HG03520 (cell line): Measurements from ENCODE around the gene PARD3B.

ENCODE experiments used
- ATAC-seq: cut with Tn5 transposase; IDR thresholded peaks from one replicate; pipeline ENCODE4 v1.9.1; 2021; ENCODE audit warnings: mild to moderate bottlenecking, moderate library complexity; ENCODE audit not compliant: unreplicated experiment

Gene PARD3B

GRCh38 chr2:204982303-204982702 lies 437.0 kb downstream of the PARD3B start:
- ATAC-seq = no peak

DNA sequence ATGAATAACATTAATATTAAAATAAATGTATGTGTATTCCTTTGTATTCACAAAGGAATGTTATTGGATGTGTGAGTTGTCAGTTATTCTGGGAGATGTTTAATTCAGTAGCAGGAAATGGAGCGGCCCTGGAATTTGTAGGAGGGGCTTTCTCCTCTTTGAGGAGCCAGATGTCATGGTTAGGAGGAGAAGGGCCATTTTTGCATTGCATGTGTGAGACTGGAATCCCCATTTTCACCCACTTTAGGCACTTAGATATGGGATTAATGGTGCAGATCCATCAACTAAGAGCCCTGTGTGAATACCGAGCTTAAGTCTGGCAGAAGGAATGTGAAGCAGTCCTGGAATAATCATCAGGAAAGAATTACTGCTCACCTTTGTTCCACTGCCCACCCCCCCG lies 439.2 kb downstream of the PARD3B start:
- no peak for ATAC-seq

- no peak for ATAC-seq
Measured at GRCh38 chr2:204986641-204987040, 441.4 kb downstream of the PARD3B start.

GRCh38 chr2:204988836-204989235 lies 443.6 kb downstream of the PARD3B start:
- ATAC-seq = no peak

DNA sequence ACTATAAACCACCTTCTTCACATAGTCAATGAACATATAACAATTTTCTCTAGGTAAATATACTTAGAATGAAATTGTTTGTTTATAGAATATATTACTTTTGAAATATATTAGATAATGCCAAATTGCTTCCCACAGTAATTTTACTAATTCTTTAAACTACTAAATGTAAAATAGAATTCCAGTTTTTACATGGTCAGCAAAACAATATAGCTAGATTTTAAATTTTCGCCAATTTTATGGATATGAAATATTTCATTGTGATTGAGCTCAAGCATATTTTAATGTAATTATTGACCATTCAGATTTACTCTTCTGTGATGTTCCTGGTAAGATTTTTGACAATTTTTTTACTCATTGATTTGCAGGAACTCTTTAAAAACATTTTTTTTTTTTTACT lies 444.6 kb downstream of the PARD3B start:
- ATAC-seq = no peak

DNA sequence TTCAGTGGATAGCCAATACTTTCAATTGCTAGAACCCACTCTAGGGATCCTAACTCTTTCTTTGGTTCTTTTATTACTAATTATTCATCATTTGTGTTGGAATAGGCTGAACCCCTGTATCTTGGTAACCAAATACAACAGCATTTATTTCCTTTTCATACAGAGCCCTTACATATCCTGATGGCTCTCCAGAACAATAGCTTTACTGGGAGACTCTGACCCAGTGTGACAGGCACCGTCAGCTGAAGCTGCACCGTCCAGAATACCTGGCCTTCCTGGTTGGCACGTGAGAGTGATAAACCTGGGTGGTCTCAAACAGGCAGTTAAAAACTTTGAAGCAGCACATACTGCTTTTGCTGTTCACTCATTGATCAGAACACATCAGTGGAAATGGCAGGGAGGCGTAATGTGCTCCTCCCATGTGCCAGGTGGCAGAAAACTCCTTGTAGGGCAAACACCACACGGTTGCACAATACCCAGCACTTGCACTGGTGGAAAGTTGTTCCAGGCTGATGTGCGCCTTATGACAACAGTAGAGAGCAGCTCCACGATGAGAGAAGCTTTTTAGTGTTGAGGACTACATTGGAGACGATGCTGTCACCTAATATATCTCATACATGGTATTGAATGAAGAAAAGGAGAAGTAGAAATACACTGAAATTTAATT lies 456.2 kb downstream of the PARD3B start:
- ATAC-seq = no peak

- ATAC-seq = no peak
Measured at GRCh38 chr2:205002390-205002789, 457.1 kb downstream of the PARD3B start.

- no peak for ATAC-seq
Measured at GRCh38 chr2:205003288-205003687, 458.0 kb downstream of the PARD3B start.

GRCh38 chr2:205010196-205010595 lies 464.9 kb downstream of the PARD3B start:
- no peak for ATAC-seq

GRCh38 chr2:205011031-205011430 lies 465.8 kb downstream of the PARD3B start:
- no peak for ATAC-seq

- no peak for ATAC-seq
Measured at GRCh38 chr2:205012961-205013360, 467.7 kb downstream of the PARD3B start.

DNA sequence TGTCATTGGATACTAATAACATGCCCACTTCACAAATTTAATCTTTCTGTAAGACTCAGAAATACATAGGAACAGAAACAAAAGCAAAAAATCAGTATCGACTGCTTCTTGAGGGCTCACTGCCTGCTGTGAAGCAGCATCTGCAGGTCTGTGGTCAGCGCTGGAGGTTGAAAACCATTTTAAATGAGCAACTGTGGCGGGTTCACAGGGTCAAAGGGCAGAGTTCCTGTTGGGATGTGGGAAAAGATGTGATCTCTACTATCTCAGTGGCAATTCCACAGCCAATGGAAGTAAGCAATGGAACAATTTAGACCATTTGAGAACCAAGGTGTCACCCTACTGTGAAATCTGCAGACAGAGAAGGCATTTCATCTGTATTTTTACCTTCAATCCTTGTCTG lies 468.3 kb downstream of the PARD3B start:
- no peak for ATAC-seq

GRCh38 chr2:205014201-205014600 lies 468.9 kb downstream of the PARD3B start:
- no peak for ATAC-seq

GRCh38 chr2:205017381-205017780 lies 472.1 kb downstream of the PARD3B start:
- no peak for ATAC-seq

DNA sequence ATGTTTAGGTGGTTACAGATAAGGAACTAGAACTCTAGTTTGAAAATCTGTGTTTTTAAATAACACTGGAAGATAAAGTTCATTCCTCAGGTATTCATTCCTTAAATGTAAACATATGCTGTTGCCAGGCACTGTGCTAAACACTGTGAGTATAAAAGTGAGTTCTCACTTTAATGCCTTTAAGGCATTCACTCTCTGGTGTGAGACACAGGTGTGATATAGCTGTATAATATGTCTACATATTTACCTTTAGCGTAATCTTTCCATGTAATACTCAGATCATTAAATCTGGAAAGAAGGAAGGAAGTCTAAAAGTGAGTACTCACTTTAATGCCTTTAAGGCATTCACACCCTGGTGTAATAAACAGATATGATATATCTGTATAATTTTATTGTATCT lies 472.6 kb downstream of the PARD3B start:
- ATAC-seq = no peak

GRCh38 chr2:205020673-205021072 lies 475.4 kb downstream of the PARD3B start:
- no peak for ATAC-seq

- no peak for ATAC-seq
Measured at GRCh38 chr2:205022841-205023240, 477.6 kb downstream of the PARD3B start.

GRCh38 chr2:205024822-205025518 lies 479.7 kb downstream of the PARD3B start:
- no peak for ATAC-seq

- ATAC-seq = no peak
Measured at GRCh38 chr2:205025580-205026240, 480.4 kb downstream of the PARD3B start.

DNA sequence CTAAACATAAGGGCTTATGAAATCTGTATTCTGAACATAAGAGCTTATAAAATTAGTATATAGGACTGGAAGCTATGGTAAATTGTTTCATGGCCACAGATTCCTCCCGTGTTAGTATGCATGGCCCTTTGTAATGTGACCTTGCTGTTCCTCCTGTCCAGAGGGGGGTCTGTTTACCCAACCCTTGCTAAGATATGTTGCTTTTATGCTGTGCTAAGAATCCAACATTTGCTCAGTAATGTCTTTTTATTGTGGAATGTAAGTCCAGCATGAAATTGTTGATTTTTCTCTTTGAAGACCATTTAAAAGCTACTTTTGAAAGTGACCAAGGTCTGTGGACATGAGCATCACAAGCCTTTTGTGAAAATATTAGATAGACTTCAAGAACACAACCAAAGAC lies 485.4 kb downstream of the PARD3B start:
- ATAC-seq = no peak

GRCh38 chr2:205032093-205032551 lies 486.8 kb downstream of the PARD3B start:
- no peak for ATAC-seq

- ATAC-seq = no peak
Measured at GRCh38 chr2:205033431-205033830, 488.2 kb downstream of the PARD3B start.
